Heart right ventricle (tissue), 16 donors: ENCODE results near the gene HACD4. TPM values are rescaled to one million over a fixed set of nuclear protein-coding genes. Genes with fewer than 3 reads are reported as not detected.

Source experiments
- ATAC-seq, 8 donors: fragments of 200-7000 bp; cut with Tn5 transposase; one replicate each; pipeline ENCODE4 v1.9.1; 2020; ENCODE audit warnings: mild to moderate bottlenecking in 8 of 8, moderate library complexity in 8 of 8, moderate number of reproducible peaks in 1 of 8
- DNase-seq, 2 donors: peaks; one replicate each; pipeline ENCODE4 v3.0.0-alpha.2; 2020
- H3K27ac ChIP-seq, 10 donors: fragments of 200-600 bp; sonication (generic) in 2 of 10; one replicate each; pipeline versions ENCODE4 v1.5.0 to v1.8.0; 2020 to 2022; ENCODE audit warnings: mild to moderate bottlenecking in 3 of 10
- H3K27me3 ChIP-seq, 7 donors: fragments of 200-600 bp; one replicate each; pipeline ENCODE4 v1.8.0; 2021 to 2022; ENCODE audit warnings: mild to moderate bottlenecking in 2 of 7
- H3K36me3 ChIP-seq, 9 donors: fragments of 200-600 bp; sonication (generic) in 1 of 9; one replicate each; pipeline versions ENCODE4 v1.5.0 to v1.8.0; 2020 to 2022; ENCODE audit warnings: mild to moderate bottlenecking in 2 of 9
- H3K4me1 ChIP-seq, 9 donors: fragments of 200-600 bp; sonication (generic) in 1 of 9; one replicate each; pipeline versions ENCODE4 v1.5.0 to v1.8.0; 2020 to 2022; ENCODE audit warnings: mild to moderate bottlenecking in 4 of 9
- H3K4me3 ChIP-seq, 10 donors: fragments of 200-600 bp; sonication (generic) in 2 of 10; one replicate each; pipeline versions ENCODE4 v1.5.0 to v1.8.0; 2020 to 2022; ENCODE audit warnings: mild to moderate bottlenecking in 7 of 10, moderate library complexity in 2 of 10
- H3K9me3 ChIP-seq, 11 donors: fragments of 200-600 bp in 10 of 11; sonication (generic) in 2 of 11; one replicate each; pipeline versions ENCODE4 v1.5.0 to v1.8.0; 2013 to 2022; ENCODE audit warnings: mild to moderate bottlenecking in 2 of 11, control low read depth in 1 of 11, moderate library complexity in 1 of 11
- CTCF ChIP-seq, 9 donors: fragments of 200-600 bp; sonication (generic) in 2 of 9; IDR thresholded peaks; one replicate each; pipeline versions ENCODE4 v1.5.0 to v1.8.0; 2021 to 2022; ENCODE audit warnings: antibody characterized with exemption in 9 of 9, mild to moderate bottlenecking in 5 of 9, moderate library complexity in 1 of 9
- WGBS, 2 donors: extraction: QIAGEN DNeasy Blood & Tissue Kit; methylation state at CpG; one replicate each; pipeline ENCODE4 v1.1.7; 2013; ENCODE audit warnings: inconsistent platforms in 1 of 2; 5-methylcytosine and 5-hydroxymethylcytosine counted together
- intact Hi-C, 10 donors: fragments of 100-400 bp; cut with DNase I; formaldehyde crosslinking; loops; one replicate each; pipeline versions ENCODE4 v1.11.1 to v1.14.2; 2022
- polyA plus RNA-seq, 2 donors: library from polyadenylated mRNA; stranded (reverse); fragments of 200-250 nt; gene quantifications; one replicate each; pipeline ENCODE4 v1.2.3, GENCODE V29; 2013
- total RNA-seq, 10 donors: library from RNA; stranded (reverse); fragmentation: NEBNext Ultra II Directional in 3 of 10; extraction: Animal tissue kit (Norgen Biotek cat#: 25700) in 3 of 10; gene quantifications; one replicate each; pipeline versions ENCODE4 v1.2.1 to v1.2.4, GENCODE V29; 2021 to 2023
- donor health status: Arrhythmogenic right ventricular cardiomyopathy.
- donor health status: ischemic (EF 13 %, LVEDD 7.1; RV severe dilation, severe dysfunction).
- donor health status: healthy with polysubstance abuse.
- donor health status: DM: no; HTN: yes; CAD: no.
- donor health status: DM: no; HTN: no; CAD: no.
- donor health status: ischemic (EF 25% LVEDD 6.9; RV normal size, moderate dysfunction).
- donor health status: ischemic (EF 25% LVEDD 5.7; RV mildly dilated, moderate dysfunction).
- donor health status: healthy.
- donor health status: DM: yes; HTN: yes; CAD: no.
- donor health status: Ischemic cardiomyopathy.
- donor health status: ischemic (EF 35%, LVEDD 5.7; RV mildly dilated, moderate dysfunction).
- donor health status: nonischemic (EF 11% LVEDD 7.7; RV severe dilation, severe dysfunction).
- donor health status: DM: yes; HTN: yes; CAD: no.
- donor health status: PGD.
- donor health status: ischemic (EF 29% LVEDD 5.4; RV normal size, mild dysfunction).
- donor health status: nonischemic (EF 23%, LVEDD 6.1; RV moderate dilation, normal function).

The HACD4 gene
- total and polyA plus RNA-seq, 12 donors = 0.23 to 1.9 (median 0.61) TPM

DNA sequence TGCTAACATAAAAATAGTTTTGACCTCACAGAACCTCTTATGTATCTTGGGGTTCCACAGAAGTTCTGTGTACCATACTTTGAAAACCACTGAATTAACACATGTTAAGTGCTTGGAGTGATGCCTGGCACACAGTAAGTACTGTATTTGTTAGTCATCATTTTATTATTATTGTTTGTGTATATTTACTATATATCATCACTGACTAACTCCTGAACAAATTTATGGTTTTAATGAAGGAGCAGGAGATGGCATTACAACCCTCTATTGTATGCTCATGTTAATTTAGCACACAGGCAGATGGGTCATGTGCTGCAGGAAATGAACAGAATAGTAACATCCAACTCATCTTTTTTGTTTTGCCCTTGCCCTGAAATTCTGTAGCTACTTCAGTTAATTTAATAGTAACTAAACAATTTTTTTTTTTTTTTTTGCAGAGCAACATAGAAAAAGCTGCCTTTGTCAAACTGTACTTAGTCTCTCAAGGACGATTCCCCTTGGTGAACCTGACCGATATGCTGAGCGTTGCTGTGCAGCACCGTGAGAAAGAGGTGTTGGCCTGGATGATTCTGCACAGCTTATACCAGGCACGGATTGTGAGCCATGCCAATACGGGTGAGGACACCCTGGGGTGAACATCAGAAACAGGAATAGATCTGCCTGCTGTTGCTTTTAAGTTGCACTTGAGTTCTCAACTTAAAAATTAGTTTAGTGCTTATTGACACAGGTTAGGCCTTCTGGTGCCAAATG, 45.4 kb downstream of the HACD4 start:
- Histone ChIP-seq H3K9me3 (no peaks in the 10 kb centered on the region), H3K36me3 (peaks cover 0 to 80% (median 26%) of the 10 kb centered on the region in 9 donors), H3K4me3 (no peak overlapping the region), H3K4me1 (peaks cover 0 to 38% (median 0%) of the 10 kb centered on the region in 9 donors), H3K27me3 (no peaks in the 10 kb centered on the region), H3K27ac (no peak overlapping the region)
- intact Hi-C loops = loop anchor here in 2 of 10 donors (10.0 kb wide), 2 partner anchors 59 to 119 kb away; no protein-coding TSS in a partner anchor
- WGBS, 2 donors = 89 to 92% methylated on average over 6 of the region's 6 CpGs
- ATAC-seq (no peak), DNase-seq (no peak)
- no peak for TF ChIP-seq CTCF (IDR thresholded peaks at IDR 0.05)

- H3K9me3 ChIP-seq = no peaks in the 10 kb centered on the region
- intact Hi-C loops = loop anchor here in 2 of 10 donors (10.0 kb wide), 2 partner anchors 60 to 120 kb away; no protein-coding TSS in a partner anchor
- no peaks in the 10 kb centered on the region for H3K27me3 ChIP-seq
- WGBS, 2 donors = 67 to 75% methylated on average over 3 of the region's 3 CpGs
- no peak overlapping the region for H3K4me3 ChIP-seq
- no peak for ATAC-seq
- TF ChIP-seq CTCF (IDR thresholded peaks at IDR 0.05) = no peak
- no peak for DNase-seq
- H3K4me1 ChIP-seq = peaks cover 0 to 34% (median 4%) of the 10 kb centered on the region in 9 donors
- no peak overlapping the region for H3K27ac ChIP-seq
- peaks cover 0 to 69% (median 18%) of the 10 kb centered on the region in 9 donors for H3K36me3 ChIP-seq
These were observed 46.9 kb downstream of the HACD4 start for GRCh38 chr9:20984506-20984905.

- intact Hi-C loops = loop anchor here in 2 of 10 donors (10.0 kb wide), 2 partner anchors 63 to 123 kb away; no protein-coding TSS in a partner anchor
- TF ChIP-seq CTCF (IDR thresholded peaks at IDR 0.05) = no peak
- ATAC-seq = no peak
- DNase-seq = no peak
- Histone ChIP-seq H3K9me3 (no peaks in the 10 kb centered on the region), H3K4me1 (peaks cover 0 to 30% (median 4%) of the 10 kb centered on the region in 9 donors), H3K4me3 (no peak overlapping the region), H3K27me3 (no peaks in the 10 kb centered on the region), H3K27ac (peak overlapping the region in 1 of 10 donors; percentile 78), H3K36me3 (peaks cover 0 to 67% (median 26%) of the 10 kb centered on the region in 9 donors)
- WGBS, 2 donors = 23 to 39% methylated on average over 2 of the region's 2 CpGs
These were observed 50.0 kb downstream of the HACD4 start for GRCh38 chr9:20981486-20981885.

DNA sequence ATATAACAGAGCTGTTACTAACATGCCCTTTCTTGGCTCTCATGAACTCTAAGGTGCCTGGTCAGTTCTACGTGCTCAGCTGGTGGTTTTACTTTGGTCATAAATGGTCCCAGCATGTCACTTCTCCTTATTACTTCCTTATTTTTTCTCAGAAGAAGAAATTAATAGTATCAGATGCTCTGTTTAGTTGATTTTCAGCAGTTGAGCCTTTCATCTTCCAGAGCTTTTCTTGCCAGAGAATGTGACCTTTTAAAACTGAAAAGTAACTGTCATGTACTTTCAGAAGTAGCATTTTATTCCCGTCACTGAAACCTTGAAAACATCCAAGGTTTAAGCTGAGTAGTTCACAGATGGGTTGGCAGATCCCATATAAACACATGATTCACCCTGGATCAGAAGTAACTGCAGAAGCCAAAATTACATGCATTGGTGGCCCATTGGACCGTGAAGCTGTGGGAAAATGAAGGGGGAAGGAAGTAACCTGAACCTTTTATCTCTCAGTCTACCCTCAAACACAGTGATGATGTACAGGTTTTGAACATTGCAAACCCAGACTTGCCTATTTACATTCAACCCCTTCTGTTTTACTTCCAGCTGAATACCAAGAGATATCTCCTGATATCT, 50.5 kb downstream of the HACD4 start:
- Histone ChIP-seq H3K4me3 (no peak overlapping the region), H3K4me1 (peaks cover 0 to 30% (median 4%) of the 10 kb centered on the region in 9 donors), H3K27ac (peak overlapping the region in 2 of 10 donors; percentile 28 to 78), H3K27me3 (no peaks in the 10 kb centered on the region), H3K9me3 (no peaks in the 10 kb centered on the region), H3K36me3 (peaks cover 0 to 64% (median 25%) of the 10 kb centered on the region in 9 donors)
- ATAC-seq = peak in 4 of 8 donors; percentile 46 to 55 (median 49)
- intact Hi-C loops = loop anchor here in 2 of 10 donors (10.0 kb wide), 2 partner anchors 64 to 124 kb away; no protein-coding TSS in a partner anchor
- DNase-seq = no peak
- WGBS, 2 donors = 56 to 63% methylated on average over 3 of the region's 3 CpGs
- no peak for TF ChIP-seq CTCF (IDR thresholded peaks at IDR 0.05)
